Thoracic aorta (tissue), 2 donors: ENCODE results near the gene ADAM29. TPM values are rescaled to one million over a fixed set of nuclear protein-coding genes. Genes with fewer than 3 reads are reported as not detected.

Experiments used
- ATAC-seq: fragments of 150-250 bp; one replicate; pipeline ENCODE4 v1.8.0; 2017; ENCODE audit warnings: low read depth; ENCODE audit not compliant: insufficient number of reproducible peaks, low FRiP score
- DNase-seq: peaks from one replicate; pipeline ENCODE4 v3.0.0-alpha.2; 2020; ENCODE audit warnings: low spot score
- H3K27ac ChIP-seq, 2 donors: fragments of 200-600 bp; sonication (generic); 1 replicate in 1 of 2; 2 replicates in 1 of 2; pipeline ENCODE4 v1.5.1; 2016; ENCODE audit warnings: mild to moderate bottlenecking in 2 of 2, moderate library complexity in 2 of 2
- H3K27me3 ChIP-seq: fragments of 200-600 bp; sonication (generic); replicated peaks from 2 replicates; pipeline ENCODE4 v1.6.0; 2016; ENCODE audit warnings: mild to moderate bottlenecking; ENCODE audit not compliant: insufficient read depth
- H3K36me3 ChIP-seq: fragments of 200-600 bp; sonication (generic); one replicate; pipeline ENCODE4 v1.5.1; 2016
- H3K4me1 ChIP-seq, 2 donors: fragments of 200-600 bp; sonication (generic); 1 replicate in 1 of 2; 2 replicates in 1 of 2; pipeline versions ENCODE4 v1.5.1 to v1.6.0; 2016; ENCODE audit warnings: low read depth in 2 of 2, mild to moderate bottlenecking in 1 of 2; ENCODE audit not compliant: control insufficient read depth in 1 of 2
- H3K4me3 ChIP-seq: fragments of 200-600 bp; sonication (generic); 2 replicates; pipeline ENCODE4 v1.5.1; 2016; ENCODE audit warnings: mild to moderate bottlenecking
- H3K9me3 ChIP-seq: fragments of 200-600 bp; sonication (generic); 2 replicates; pipeline ENCODE4 v1.5.1; 2016
- CTCF ChIP-seq: fragments of 200-600 bp; sonication (generic); IDR thresholded peaks from one replicate; pipeline ENCODE4 v1.5.1; 2019; ENCODE audit warnings: antibody characterized with exemption
- total RNA-seq, 2 donors: library from RNA; depleted of rRNA; stranded (reverse); fragments of >200 nt; gene quantifications; one replicate each; pipeline versions ENCODE4 v1.1.0 to v1.2.3, GENCODE V29; 2016

Gene ADAM29
- total RNA-seq, 2 donors from 2014 or later: not detected

DNA sequence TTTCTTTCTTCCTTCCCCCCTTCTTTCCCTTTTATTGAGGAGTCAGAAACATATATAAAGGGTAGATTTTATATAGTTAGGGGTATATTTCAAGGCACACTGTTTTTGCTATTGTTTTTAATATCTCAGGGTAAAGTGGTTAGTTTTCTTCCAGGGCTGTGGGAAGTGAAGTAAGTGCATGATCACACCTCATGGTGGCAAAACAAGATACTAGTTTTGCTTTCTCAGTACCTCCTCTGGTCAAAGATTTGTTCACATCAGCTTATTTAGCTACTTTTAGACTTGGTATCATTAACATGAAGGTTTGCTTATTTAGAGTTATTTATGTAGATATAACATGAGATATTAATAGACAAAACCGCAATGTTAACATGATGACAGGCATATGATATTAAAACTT is 21.8 kb downstream of the ADAM29 start:
- Histone ChIP-seq H3K27me3 (no peaks in the 10 kb centered on the region), H3K27ac (no peak overlapping the region), H3K4me1 (no peaks in the 10 kb centered on the region), H3K36me3 (no peaks in the 10 kb centered on the region), H3K4me3 (no peak overlapping the region), H3K9me3 (no peaks in the 10 kb centered on the region)
- ATAC-seq: no peak
- DNase-seq: no peak
- no peak for TF ChIP-seq CTCF

DNA sequence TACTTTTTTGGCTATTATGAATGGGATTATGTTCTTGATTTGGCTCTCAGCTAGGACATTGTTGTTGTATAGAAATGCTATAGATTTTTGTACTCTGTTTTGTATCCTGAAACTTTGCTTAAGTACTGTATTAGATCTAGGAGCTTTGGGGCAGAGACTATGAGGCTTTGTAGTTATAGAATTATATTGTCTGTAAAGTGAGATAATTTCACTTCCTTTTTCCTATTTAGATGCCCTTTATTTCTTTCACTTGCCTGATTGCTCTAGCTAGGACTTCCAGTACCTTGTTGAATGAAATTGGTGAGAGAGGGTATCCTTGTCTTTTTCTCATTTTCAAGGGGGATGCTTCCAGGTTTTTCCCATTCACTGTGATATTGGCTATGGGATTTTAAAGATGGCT is 28.1 kb downstream of the ADAM29 start:
- Histone ChIP-seq H3K27ac (no peak overlapping the region), H3K36me3 (no peaks in the 10 kb centered on the region), H3K9me3 (no peaks in the 10 kb centered on the region), H3K27me3 (no peaks in the 10 kb centered on the region), H3K4me3 (no peak overlapping the region), H3K4me1 (no peaks in the 10 kb centered on the region)
- TF ChIP-seq CTCF: no peak
- DNase-seq (no peak), ATAC-seq (no peak)

GRCh38 chr4:174948826-174949225 is 30.7 kb downstream of the ADAM29 start:
- ATAC-seq: no peak
- no peak for TF ChIP-seq CTCF
- no peaks in the 10 kb centered on the region for H3K36me3 ChIP-seq

GRCh38 chr4:174972911-174973310 is 54.8 kb downstream of the ADAM29 start:
- no peaks in the 10 kb centered on the region for H3K9me3 ChIP-seq
- H3K4me3 ChIP-seq: no peak overlapping the region
- DNase-seq (no peak), ATAC-seq (no peak)
- no peak overlapping the region for H3K27ac ChIP-seq
- no peaks in the 10 kb centered on the region for H3K27me3 ChIP-seq
- H3K36me3 ChIP-seq: no peaks in the 10 kb centered on the region
- no peak for TF ChIP-seq CTCF
- no peaks in the 10 kb centered on the region for H3K4me1 ChIP-seq

More at GRCh38 chr4:174948826-174949225, 30.7 kb downstream of the ADAM29 start:
- H3K27me3 ChIP-seq: no peaks in the 10 kb centered on the region
- H3K9me3 ChIP-seq: no peaks in the 10 kb centered on the region
- DNase-seq: no peak
- H3K4me3 ChIP-seq: no peak overlapping the region
- H3K27ac ChIP-seq: no peak overlapping the region
- no peaks in the 10 kb centered on the region for H3K4me1 ChIP-seq

DNA sequence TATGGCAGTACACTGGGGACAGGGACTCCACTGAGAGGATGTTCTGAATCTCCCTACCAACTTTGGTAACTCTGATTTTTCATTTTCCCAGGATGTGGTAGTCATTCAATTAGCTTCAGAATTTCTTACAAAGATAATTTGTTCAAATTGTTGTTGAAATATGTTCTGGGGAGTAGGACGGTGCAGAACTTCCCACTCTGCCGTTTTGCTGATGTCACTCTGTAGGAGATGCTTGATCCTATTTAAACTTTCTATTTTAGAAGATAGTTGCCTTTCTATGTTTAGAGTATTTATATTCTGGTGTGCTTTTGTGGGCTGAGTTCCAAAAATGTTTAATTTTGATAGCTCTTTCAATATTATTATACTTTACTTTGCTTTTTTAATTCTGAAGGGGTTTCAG is 55.2 kb downstream of the ADAM29 start:
- Histone ChIP-seq H3K27me3 (no peaks in the 10 kb centered on the region), H3K9me3 (no peaks in the 10 kb centered on the region), H3K36me3 (no peaks in the 10 kb centered on the region), H3K27ac (no peak overlapping the region), H3K4me3 (no peak overlapping the region), H3K4me1 (no peaks in the 10 kb centered on the region)
- TF ChIP-seq CTCF: no peak
- DNase-seq: no peak
- no peak for ATAC-seq
